Hematopoietic multipotent progenitor cell treated with erythropoietin and hydrocortisone succinate and interleukin-3 and kit ligand, for 17 days (in vitro differentiated cells): Measurements from ENCODE around the gene NRDE2.
"Not testable (repeated sequence)": the region's sequence is repeated elsewhere in the genome, so short reads cannot be mapped to it uniquely, and the experiment has no call there.

Experiments
- DNase-seq: peaks from one replicate; pipeline ENCODE4 v3.0.0-alpha.2; 2015; ENCODE audit warnings: low spot score

Gene NRDE2

GRCh38 chr14:90344331-90345238, 12.8 kb upstream of the NRDE2 start:
- DNase-seq = no peak

- DNase-seq = no peak
Observed at GRCh38 chr14:90342327-90342726, 10.6 kb upstream of the NRDE2 start.

DNA sequence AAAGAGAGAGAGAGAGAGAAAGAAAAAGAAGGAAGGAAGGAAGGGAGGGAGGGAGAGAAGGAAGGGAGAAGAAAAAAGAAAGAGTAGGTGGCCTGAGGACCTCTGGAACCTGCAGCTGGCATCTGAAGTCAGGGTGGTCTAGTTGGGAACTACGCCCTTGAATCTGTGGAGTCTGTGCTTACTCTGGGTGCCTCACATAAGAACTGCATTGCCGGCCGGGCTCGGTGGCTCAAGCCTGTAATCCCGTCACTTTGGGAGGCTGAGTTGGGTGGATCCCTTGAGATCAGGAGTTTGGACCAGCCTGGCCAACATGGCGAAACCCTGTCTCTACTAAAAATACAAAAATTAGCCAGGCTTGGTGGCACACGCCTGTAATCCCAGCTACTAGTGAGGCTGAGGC, 10.0 kb upstream of the NRDE2 start:
- no peak for DNase-seq

GRCh38 chr14:90341232-90341631, 9.5 kb upstream of the NRDE2 start:
- DNase-seq = not testable (repeated sequence)

DNA sequence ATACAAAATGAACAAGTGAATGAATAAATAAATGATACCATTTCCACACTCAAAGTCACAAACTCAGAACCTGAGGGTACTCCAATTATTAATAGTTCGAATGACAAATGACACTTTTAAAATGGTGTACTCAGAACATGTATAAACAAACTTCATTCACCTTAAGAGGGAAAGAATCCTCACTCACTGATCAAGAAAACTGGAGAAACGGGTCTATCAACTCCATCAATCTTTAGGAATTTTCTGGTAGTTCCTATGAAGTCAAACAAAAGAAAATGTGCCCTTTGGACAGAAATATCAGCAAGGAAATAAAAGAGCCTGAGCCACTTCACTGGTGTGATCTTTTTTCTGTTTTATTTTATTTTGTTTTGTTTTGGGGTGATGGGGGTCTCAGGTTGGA, 5.2 kb upstream of the NRDE2 start:
- no peak for DNase-seq

GRCh38 chr14:90336401-90336800, 4.7 kb upstream of the NRDE2 start:
- DNase-seq = no peak

GRCh38 chr14:90332271-90332584, 487 bp upstream of the NRDE2 start:
- no peak for DNase-seq

GRCh38 chr14:90330203-90331196, 1.2 kb downstream of the NRDE2 start:
- no peak for DNase-seq

DNA sequence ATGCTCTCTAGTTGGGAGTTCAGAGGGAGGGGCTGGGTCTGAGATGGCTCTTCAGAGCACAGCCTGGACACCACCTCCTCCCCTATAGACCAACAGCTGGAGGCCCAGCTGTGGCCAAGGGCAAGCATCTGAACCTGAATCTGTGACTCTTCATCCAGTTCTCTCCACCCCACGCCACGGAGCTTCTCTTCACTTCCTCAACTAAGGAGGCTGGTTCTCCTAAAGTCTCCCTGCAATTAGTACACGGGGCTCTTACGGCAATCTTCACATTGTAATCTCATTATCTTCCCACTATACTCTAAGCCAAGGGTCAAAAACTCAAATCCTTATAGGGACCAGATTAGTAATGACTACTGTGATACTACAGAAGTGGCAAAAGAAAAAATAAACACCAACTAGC, 9.8 kb downstream of the NRDE2 start:
- no peak for DNase-seq

DNA sequence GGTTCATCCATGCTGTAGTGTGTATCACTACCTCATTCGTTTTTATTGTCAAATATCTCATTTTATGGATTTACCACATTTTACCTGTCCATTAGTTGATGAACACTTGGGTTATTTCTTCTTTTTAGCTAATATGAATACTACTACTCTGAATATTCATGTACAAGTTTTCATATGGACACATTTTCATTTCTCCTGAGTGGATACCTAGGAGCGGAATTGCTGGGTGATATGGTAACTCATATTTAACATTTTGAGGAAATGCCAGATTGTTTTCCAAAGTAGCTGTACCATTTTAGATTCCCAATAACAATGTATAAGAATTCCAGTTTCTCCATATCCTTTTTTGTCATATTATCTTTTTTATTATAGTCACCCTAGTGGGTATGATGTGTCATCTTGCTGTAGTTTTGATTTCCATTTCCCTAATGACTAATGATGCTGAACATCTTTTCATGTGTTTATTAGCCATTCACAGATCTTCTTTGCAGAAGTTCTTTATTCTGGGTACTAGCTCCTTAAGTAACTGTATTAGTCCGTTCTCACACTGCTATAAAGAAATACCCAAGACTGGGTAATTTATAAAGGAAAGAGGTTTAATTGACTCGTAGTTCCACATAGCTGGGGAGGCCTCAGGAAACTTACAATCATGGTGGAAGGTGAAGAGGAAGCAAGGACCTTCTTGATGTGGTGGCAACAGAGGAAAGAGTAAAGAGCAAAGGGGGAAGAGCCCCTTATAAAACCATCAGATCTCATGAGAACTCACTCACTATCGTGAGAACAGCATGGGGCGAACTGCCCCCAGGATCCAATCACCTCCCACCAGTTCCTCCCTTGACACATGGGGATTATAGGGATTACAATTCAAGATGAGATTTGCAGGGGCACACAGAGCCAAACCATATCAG, 11.9 kb downstream of the NRDE2 start:
- no peak for DNase-seq

- DNase-seq = no peak
Observed at GRCh38 chr14:90319173-90319572, 12.6 kb downstream of the NRDE2 start.

- DNase-seq = no peak
Observed at GRCh38 chr14:90318016-90318415, 13.7 kb downstream of the NRDE2 start.

GRCh38 chr14:90317286-90317685, 14.5 kb downstream of the NRDE2 start:
- no peak for DNase-seq

- DNase-seq = no peak
Observed at GRCh38 chr14:90308561-90308960, 23.2 kb downstream of the NRDE2 start.

GRCh38 chr14:90305176-90305601, 26.6 kb downstream of the NRDE2 start:
- no peak for DNase-seq

- no peak for DNase-seq
Observed at GRCh38 chr14:90304502-90304901, 27.2 kb downstream of the NRDE2 start.

DNA sequence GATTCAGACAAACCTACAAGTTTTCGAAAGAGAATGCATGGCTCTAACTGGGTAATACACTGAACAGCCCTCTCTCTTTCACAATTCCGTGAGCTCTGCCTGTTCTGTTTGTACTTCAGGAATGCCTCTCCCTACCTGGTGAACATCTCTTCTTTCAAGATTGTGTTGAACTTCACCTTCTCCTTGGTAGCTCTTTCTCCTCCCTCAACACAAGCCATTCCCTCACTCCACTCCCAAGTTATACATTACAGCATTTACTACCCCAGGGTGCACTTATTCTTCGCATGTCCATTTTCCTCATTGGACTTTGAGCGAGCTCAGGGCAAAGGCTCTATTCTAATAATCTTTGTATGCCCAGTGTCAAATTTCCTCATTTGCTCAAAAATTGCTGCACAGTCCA, 28.3 kb downstream of the NRDE2 start:
- DNase-seq = no peak

DNA sequence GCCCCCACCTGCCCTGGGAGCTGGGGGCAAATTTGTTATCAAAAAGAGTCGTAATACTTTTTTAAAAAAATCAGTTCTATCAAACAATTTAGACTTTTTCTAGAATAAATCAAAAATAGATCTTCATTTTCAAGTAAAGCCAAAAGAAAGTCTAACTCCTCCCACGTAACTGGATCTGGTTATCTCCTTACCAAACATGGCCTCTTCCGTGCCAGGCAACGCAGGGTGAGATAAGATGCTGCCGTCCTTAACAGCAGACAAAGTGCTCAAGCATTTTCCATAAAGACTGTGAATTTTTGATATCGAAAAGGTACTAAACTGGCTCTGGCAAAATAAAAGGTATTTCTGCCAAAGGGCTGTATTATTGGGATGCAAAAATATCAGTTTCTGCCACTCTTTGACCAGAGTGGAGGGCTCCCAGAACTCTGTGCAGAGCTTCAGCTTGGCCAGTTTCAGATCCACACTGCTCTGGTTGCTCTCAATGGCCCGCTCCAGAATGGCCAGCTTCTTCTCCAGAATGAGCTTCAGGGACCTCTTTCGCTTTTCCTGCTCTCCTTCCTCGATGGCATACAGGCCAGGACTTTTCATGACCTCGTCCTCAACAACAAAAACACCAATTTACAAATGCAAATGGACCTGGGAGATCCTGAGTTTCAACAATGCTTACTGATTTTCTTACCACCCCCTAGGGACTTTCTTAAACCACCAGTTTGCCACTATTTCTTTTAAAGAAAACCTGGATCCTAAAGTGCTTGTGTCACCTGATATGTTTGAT, 29.0 kb downstream of the NRDE2 start:
- DNase-seq = peak; percentile 74

DNA sequence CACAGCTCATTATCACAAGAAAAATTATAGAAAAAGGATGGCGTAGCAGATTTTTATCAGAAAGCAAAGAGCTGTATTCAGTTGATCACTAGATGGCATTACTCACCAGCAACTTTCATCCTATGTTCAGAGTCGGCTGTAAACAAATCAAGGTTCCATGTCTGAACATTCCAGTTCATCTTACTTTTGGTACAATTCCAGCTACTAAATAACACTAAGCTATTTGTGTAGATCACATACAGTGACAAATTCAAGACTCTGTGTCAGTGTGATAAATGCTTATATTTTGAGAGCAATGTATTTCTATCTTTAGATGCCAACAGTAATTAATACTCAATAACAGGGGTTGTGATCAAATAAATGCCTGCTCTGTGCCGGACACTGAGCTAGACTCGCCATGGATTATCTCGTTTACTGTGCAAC, 30.1 kb downstream of the NRDE2 start:
- peak; percentile 78 for DNase-seq

DNA sequence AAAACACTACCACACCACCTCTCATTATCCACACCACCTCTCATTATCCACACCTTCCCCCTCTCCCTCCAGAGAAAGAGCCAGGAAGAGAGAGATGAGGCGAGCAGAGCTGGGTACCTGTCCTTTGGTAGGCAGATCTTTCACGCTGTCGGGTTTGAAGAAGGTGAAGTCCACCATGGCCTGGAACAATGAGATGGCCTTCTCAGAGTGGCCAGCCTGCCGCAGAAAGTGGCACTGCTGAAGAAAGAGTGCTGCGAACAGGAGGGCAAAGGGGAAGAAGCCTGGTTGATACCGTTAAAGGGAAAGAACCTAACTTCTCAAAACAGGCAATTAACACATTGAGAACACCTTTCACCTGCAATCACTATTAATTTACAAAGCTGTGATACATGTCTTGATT, 30.6 kb downstream of the NRDE2 start:
- no peak for DNase-seq

DNA sequence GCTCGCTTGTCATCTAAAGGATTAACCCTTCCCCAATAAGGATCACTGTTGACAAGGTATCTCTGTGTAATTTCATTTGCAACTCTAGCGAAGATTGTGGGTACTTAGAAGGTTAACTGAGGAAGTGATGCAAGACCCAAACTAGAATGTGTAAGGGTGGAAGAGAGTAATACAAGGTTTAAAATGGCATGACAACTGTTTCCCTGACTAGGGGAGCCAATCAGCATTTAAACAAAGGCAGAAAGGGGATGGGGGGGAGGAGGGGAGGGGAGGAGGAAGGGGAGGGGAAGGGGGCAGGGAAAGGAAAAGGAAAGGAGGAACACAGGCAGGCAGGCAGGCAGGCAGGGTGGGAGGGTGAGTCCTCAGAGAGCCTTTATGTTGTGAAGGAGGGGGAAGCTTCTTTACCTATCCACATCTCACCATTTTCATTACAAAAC, 31.1 kb downstream of the NRDE2 start:
- DNase-seq = no peak
